ENCODE data around the gene STAP2. TPM values are rescaled to one million over a fixed set of nuclear protein-coding genes. Genes with fewer than 3 reads are reported as not detected.

STAP2 gene
- total and polyA plus RNA-seq, 9 of the 15 experiments (the other 6 are each of a cell fraction or from before 2014, with no cell fraction given): 1.2 to 9.8 (median 4.5) TPM

GRCh38 chr19:4374498-4375163 is 36.0 kb upstream of the STAP2 start (continued):
- TF ChIP-seq, protein P1, sequence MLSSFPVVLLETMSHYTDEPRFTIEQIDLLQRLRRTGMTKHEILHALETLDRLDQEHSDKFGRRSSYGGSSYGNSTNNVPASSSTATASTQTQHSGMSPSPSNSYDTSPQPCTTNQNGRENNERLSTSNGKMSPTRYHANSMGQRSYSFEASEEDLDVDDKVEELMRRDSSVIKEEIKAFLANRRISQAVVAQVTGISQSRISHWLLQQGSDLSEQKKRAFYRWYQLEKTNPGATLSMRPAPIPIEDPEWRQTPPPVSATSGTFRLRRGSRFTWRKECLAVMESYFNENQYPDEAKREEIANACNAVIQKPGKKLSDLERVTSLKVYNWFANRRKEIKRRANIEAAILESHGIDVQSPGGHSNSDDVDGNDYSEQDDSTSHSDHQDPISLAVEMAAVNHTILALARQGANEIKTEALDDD (IDR thresholded peaks at IDR 0.05): no peak
- TF ChIP-seq DNMT1 (IDR thresholded peaks at IDR 0.05): no peak
- no peak for TF ChIP-seq PRPF4 (IDR thresholded peaks at IDR 0.05; ENCODE audit: insufficient read depth, low read depth, low read length, poor library complexity, severe bottlenecking)
- TF ChIP-seq NR2C2 (CRISPR knock-in tag; IDR thresholded peaks at IDR 0.05): peak; percentile 85
- TF ChIP-seq NR2C2 (tag; IDR thresholded peaks at IDR 0.05): peak; percentile 85
- TF ChIP-seq TCF7 (IDR thresholded peaks at IDR 0.05; ENCODE audit: borderline replicate concordance): peak; percentile 80
- peak; percentile 57; the same call in 1 of the 2 replicates for TF ChIP-seq ATF2 (CRISPR knock-in tag; IDR thresholded peaks at IDR 0.05)
- peak; percentile 95 for TF ChIP-seq LEF1 (IDR thresholded peaks at IDR 0.05)
- peak; percentile 86 for TF ChIP-seq ZNF668 (CRISPR knock-in tag; IDR thresholded peaks at IDR 0.05)
- TF ChIP-seq ZNF436 (CRISPR knock-in tag; IDR thresholded peaks at IDR 0.05): no peak
- TF ChIP-seq NCOA4 (IDR thresholded peaks at IDR 0.05; ENCODE audit: partially characterized antibody): no peak
- no peak for TF ChIP-seq NCOA6 (IDR thresholded peaks at IDR 0.05)
- TF ChIP-seq MECOM (CRISPR knock-in tag; IDR thresholded peaks at IDR 0.05): peak; percentile 63; the same call in 1 of the 2 replicates
- TF ChIP-seq SMARCA4 (IDR thresholded peaks at IDR 0.05): peak; percentile 92
- peak in 1 of 2 experiments; percentile 84; a peak in 2 of 4 replicates for TF ChIP-seq FOXA3 (CRISPR knock-in tag; conservative IDR thresholded peaks at IDR 0.05 in 1 of 2, IDR thresholded peaks at IDR 0.05 in 1 of 2)
- TF ChIP-seq CBX8 (IDR thresholded peaks at IDR 0.05; ENCODE audit: borderline replicate concordance, extremely low read depth, low read depth, low read length, poor library complexity, severe bottlenecking): no peak
- TF ChIP-seq ZNF583 (CRISPR knock-in tag; IDR thresholded peaks at IDR 0.05): peak; percentile 96
- peak; percentile 95 for TF ChIP-seq ZBTB9 (CRISPR knock-in tag; IDR thresholded peaks at IDR 0.05)
- TF ChIP-seq, protein P2, sequence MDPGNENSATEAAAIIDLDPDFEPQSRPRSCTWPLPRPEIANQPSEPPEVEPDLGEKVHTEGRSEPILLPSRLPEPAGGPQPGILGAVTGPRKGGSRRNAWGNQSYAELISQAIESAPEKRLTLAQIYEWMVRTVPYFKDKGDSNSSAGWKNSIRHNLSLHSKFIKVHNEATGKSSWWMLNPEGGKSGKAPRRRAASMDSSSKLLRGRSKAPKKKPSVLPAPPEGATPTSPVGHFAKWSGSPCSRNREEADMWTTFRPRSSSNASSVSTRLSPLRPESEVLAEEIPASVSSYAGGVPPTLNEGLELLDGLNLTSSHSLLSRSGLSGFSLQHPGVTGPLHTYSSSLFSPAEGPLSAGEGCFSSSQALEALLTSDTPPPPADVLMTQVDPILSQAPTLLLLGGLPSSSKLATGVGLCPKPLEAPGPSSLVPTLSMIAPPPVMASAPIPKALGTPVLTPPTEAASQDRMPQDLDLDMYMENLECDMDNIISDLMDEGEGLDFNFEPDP (CRISPR knock-in tag; IDR thresholded peaks at IDR 0.05): no peak
- TF ChIP-seq NRF1 (conservative IDR thresholded peaks at IDR 0.05 in 1 of 2, IDR thresholded peaks at IDR 0.05 in 1 of 2): peak; percentile 75 to 79
- peak; percentile 38; the same call in 1 of the 2 replicates for TF ChIP-seq NR3C1 (CRISPR knock-in tag; IDR thresholded peaks at IDR 0.05)
- no peak; the same call in 1 of the 2 replicates for TF ChIP-seq ZFP91 (CRISPR knock-in tag; IDR thresholded peaks at IDR 0.05)
